MM.1S (cell line): ENCODE results near the gene GSAP.

Experiments used
- CTCF ChIP-seq: fragments of 300-600 bp; sonication (generic); IDR thresholded peaks from 2 replicates; pipeline ENCODE4 v1.5.1; 2016; ENCODE audit warnings: antibody characterized with exemption, low read length, mixed read lengths
- EZH2 ChIP-seq: fragments of 300-600 bp; sonication (generic); optimal IDR thresholded peaks from 2 replicates; pipeline ENCODE3; 2017; ENCODE audit warnings: low read depth, mild to moderate bottlenecking, antibody characterized with exemption, low read length, mixed read lengths

GRCh38 chr7:77441046-77441445 is 24.9 kb upstream of the GSAP start:
- TF ChIP-seq CTCF (no peak), EZH2 (no peak)
